Measurements from ENCODE around the gene KLHL10. TPM values are rescaled to one million over a fixed set of nuclear protein-coding genes. Genes with fewer than 3 reads are reported as not detected.

The KLHL10 gene
- total and polyA plus RNA-seq, 2 of the 13 experiments (the other 11 are each of a cell fraction or from before 2014, with no cell fraction given) = 0.04 to 0.08 TPM

- peak; percentile 33; the same call in 1 of the 2 replicates for TF ChIP-seq KIAA2018 (CRISPR knock-in tag; IDR thresholded peaks at IDR 0.05; ENCODE audit: borderline replicate concordance)
- TF ChIP-seq TRIM24 (CRISPR knock-in tag; IDR thresholded peaks at IDR 0.05) = no peak
- TF ChIP-seq RBM39 (IDR thresholded peaks at IDR 0.05; ENCODE audit: low read depth, low read length, poor library complexity, severe bottlenecking) = peak; percentile 85
- no peak; the same call in none of the 2 replicates for TF ChIP-seq ZBED4 (CRISPR knock-in tag; IDR thresholded peaks at IDR 0.05; ENCODE audit: borderline replicate concordance)
- TF ChIP-seq ZSCAN22 (CRISPR knock-in tag; IDR thresholded peaks at IDR 0.05) = 0 out of 2 replicates have a peak, but pooled peaks have one; percentile 37
- TF ChIP-seq RXRB (CRISPR knock-in tag; IDR thresholded peaks at IDR 0.05; ENCODE audit: borderline replicate concordance) = peak; percentile 44; the same call in 1 of the 2 replicates
- TF ChIP-seq USF2 (IDR thresholded peaks at IDR 0.05; ENCODE audit: low read depth, low read length) = no peak
- no peak for TF ChIP-seq USF2 (CRISPR knock-in tag; IDR thresholded peaks at IDR 0.05; ENCODE audit: borderline replicate concordance)
- peak; percentile 77; the same call in 1 of the 2 replicates for TF ChIP-seq ZXDC (CRISPR knock-in tag; IDR thresholded peaks at IDR 0.05)
- TF ChIP-seq ZNF572 (CRISPR knock-in tag; IDR thresholded peaks at IDR 0.05) = 0 out of 2 replicates have a peak, but pooled peaks have one; percentile 69
Measured at GRCh38 chr17:41864836-41865595, 27.4 kb downstream of the KLHL10 start, which contains the start of gene KLHL11 (continued).
